ENCODE data around the gene PLPPR1.

- no peak for TF ChIP-seq CTCF (IDR thresholded peaks at IDR 0.05; ENCODE audit: extremely low read depth in 1 of 2, insufficient read depth in 1 of 2, low read depth in 1 of 2, low read length in 2 of 2)
- no peak for TF ChIP-seq MAX (IDR thresholded peaks at IDR 0.05; ENCODE audit: insufficient read depth, insufficient read length)
- no peak for TF ChIP-seq JUN (IDR thresholded peaks at IDR 0.05; ENCODE audit: borderline replicate concordance, insufficient read depth, insufficient read length, low read depth)
- no peak for TF ChIP-seq POLR2A (IDR thresholded peaks at IDR 0.05; ENCODE audit: low read depth, low read length)
- no peak for TF ChIP-seq EZH2 (IDR thresholded peaks at IDR 0.05; ENCODE audit: borderline replicate concordance, low read depth, low read length, severe bottlenecking)
- no peak for TF ChIP-seq POLR2AphosphoS5 (IDR thresholded peaks at IDR 0.05; ENCODE audit: insufficient read depth, low read depth, low read length)
- no peak for TF ChIP-seq GATA2 (IDR thresholded peaks at IDR 0.05; ENCODE audit: insufficient read depth, insufficient read length, low read depth, low read length)
- no peak for TF ChIP-seq FOS (IDR thresholded peaks at IDR 0.05; ENCODE audit: borderline replicate concordance, insufficient read depth, low read length)
- TF ChIP-seq MYC (IDR thresholded peaks at IDR 0.05; ENCODE audit: low read depth, low read length): no peak
Measured at GRCh38 chr9:101165131-101165530, 136.6 kb downstream of the PLPPR1 start.
